ENCODE results near the gene MDC1.
A peak's percentile ranks its signal among the peaks of the same experiment; 100 is the strongest.
"Not testable (repeated sequence)": the region's sequence is repeated elsewhere in the genome, so short reads cannot be mapped to it uniquely, and the experiment has no call there.

The MDC1 gene

DNA sequence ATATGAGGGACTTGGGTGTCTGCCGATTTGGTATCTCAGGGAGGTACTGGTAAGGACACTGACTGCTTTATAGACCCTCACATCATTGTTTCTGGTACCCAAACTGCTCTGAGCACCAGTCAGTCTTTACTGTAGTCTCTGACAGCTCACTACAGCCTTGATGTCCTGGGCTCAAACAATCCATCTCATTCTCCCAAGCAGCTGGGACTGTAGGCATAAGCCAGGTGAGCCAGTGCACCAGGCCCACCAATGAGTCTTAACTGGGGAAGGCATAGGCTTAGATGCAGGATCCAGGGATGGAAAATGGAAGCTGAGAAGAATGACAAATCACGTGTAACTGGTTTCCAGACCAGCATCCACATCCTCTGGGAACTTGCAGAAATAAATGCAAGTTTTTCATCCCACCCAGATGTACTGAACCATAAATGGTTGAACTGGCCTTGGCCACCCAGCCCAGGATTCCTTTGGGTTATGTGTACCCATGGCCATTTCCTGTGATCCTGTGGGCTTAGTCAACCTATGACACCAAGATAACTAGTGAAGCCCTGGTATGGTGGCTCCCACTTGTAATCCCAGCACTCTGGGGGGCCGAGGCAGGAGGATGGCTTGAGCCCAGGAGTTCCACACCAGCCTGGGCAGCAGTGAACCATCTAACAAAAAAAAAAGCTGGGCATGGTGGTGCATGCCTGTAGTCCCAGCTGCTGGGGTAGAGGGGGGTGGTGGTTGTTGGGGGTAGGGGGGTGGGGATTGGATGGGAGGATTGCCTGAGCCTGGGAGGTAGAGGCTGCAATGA lies 8.8 kb upstream of the MDC1 start:
- H3K9ac ChIP-seq (ENCODE audit: low read length): no peak overlapping the region
- no peak overlapping the region for H3K4me2 ChIP-seq (ENCODE audit: low read length)
- no peak overlapping the region for H3K14ac ChIP-seq (ENCODE audit: low read length)
- H3K4me1 ChIP-seq (ENCODE audit: control insufficient read depth in 1 of 2, insufficient read depth in 2 of 2, low read length in 2 of 2): peaks cover 0 to 4% of the 10 kb centered on the region in 2 experiments
- H3K27me3 ChIP-seq (ENCODE audit: insufficient read depth, low read length): no peaks in the 10 kb centered on the region
- no peak overlapping the region for H4K91ac ChIP-seq (ENCODE audit: low read depth, low read length)
- H3K23ac ChIP-seq (ENCODE audit: low read length): no peak overlapping the region
- DNase-seq: no peak
- H3K4me3 ChIP-seq (ENCODE audit: low read depth, low read length): no peak overlapping the region
- no peak overlapping the region for H3K18ac ChIP-seq (ENCODE audit: low read length)
- peaks cover 43 to 59% of the 10 kb centered on the region in 2 experiments for H3K36me3 ChIP-seq (ENCODE audit: control insufficient read depth in 1 of 2, insufficient read depth in 2 of 2, low read length in 2 of 2)
- no peak overlapping the region for H2BK5ac ChIP-seq (ENCODE audit: low read depth, low read length, poor library complexity)
- H2BK120ac ChIP-seq (ENCODE audit: insufficient read depth, low read length, poor library complexity): no peak overlapping the region
- peaks cover 8% of the 10 kb centered on the region for H3K79me2 ChIP-seq (ENCODE audit: control insufficient read depth, insufficient read depth, low read length, poor library complexity)
- no peak overlapping the region for H2AFZ ChIP-seq (ENCODE audit: insufficient read depth, low read length, poor library complexity)
- WGBS (ENCODE audit: extremely low coverage, insufficient coverage, insufficient read length): no CpG with 5 or more reads among the region's 3 CpGs
- peaks cover 4% of the 10 kb centered on the region for H3K9me3 ChIP-seq (ENCODE audit: insufficient read depth, low read depth, low read length)
- no peak overlapping the region for H2BK12ac ChIP-seq (ENCODE audit: low read length)
- peaks cover 9% of the 10 kb centered on the region for H3K79me1 ChIP-seq (ENCODE audit: low read length)
- no peak overlapping the region for H3K27ac ChIP-seq (ENCODE audit: low read depth, low read length)
- no peak overlapping the region for H2AK5ac ChIP-seq (ENCODE audit: low read length)
- H4K12ac ChIP-seq (ENCODE audit: low read depth, low read length): no peak overlapping the region
- no peak overlapping the region for H4K8ac ChIP-seq (ENCODE audit: low read depth, low read length)
- no peak overlapping the region for H3K4ac ChIP-seq (ENCODE audit: low read depth, low read length)

DNA sequence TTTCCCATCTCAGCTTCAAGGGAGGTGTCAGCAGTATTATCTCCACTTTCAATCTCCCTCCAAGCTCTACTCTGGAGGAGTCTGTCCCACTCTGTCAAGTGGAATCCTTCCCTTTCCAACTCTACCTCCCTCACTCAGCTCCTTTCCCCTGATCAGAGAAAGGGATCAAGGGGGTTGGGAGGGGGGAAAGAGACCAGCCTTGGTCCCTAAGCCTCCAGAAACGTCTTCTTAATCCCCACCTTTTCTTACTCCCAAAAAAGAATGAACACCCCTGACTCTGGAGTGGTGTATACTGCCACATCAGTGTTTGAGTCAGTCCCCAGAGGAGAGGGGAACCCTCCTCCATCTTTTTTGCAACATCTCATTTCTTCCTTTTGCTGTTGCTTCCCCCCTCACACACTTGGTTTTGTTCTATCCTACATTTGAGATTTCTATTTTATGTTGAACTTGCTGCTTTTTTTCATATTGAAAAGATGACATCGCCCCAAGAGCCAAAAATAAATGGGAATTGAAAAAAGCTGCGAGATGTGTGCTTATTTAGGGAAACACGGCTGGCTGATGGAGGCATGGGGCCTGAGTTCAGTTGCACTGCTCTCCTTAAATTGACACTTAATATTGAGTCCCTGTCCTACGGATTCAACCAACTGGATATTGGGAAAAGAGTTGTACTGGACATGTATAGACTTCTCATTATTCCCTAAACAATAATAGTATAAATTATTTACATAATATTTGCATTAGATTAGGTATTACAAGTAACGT lies 8.0 kb upstream of the MDC1 start:
- no CpG with 5 or more reads among the region's 6 CpGs for WGBS (ENCODE audit: extremely low coverage, insufficient coverage, insufficient read length)
- Histone ChIP-seq H3K4me2 (ENCODE audit: low read length) (peak overlapping the region; percentile 21), H2BK12ac (ENCODE audit: low read length) (no peak overlapping the region), H4K91ac (ENCODE audit: low read depth, low read length) (no peak overlapping the region), H3K27me3 (ENCODE audit: insufficient read depth, low read length) (no peaks in the 10 kb centered on the region), H3K4ac (ENCODE audit: low read depth, low read length) (no peak overlapping the region), H2AK5ac (ENCODE audit: low read length) (no peak overlapping the region), H3K79me1 (ENCODE audit: low read length) (peaks cover 15% of the 10 kb centered on the region), H2BK120ac (ENCODE audit: insufficient read depth, low read length, poor library complexity) (no peak overlapping the region), H3K9me3 (ENCODE audit: insufficient read depth, low read depth, low read length) (peaks cover 4% of the 10 kb centered on the region), H2BK5ac (ENCODE audit: low read depth, low read length, poor library complexity) (no peak overlapping the region), H3K79me2 (ENCODE audit: control insufficient read depth, insufficient read depth, low read length, poor library complexity) (peaks cover 14% of the 10 kb centered on the region), H3K14ac (ENCODE audit: low read length) (no peak overlapping the region), H3K23ac (ENCODE audit: low read length) (no peak overlapping the region), H2AFZ (ENCODE audit: insufficient read depth, low read length, poor library complexity) (no peak overlapping the region), H3K27ac (ENCODE audit: low read depth, low read length) (no peak overlapping the region), H3K4me3 (ENCODE audit: low read depth, low read length) (no peak overlapping the region), H4K12ac (ENCODE audit: low read depth, low read length) (no peak overlapping the region), H3K36me3 (ENCODE audit: control insufficient read depth in 1 of 2, insufficient read depth in 2 of 2, low read length in 2 of 2) (peaks cover 37 to 52% of the 10 kb centered on the region in 2 experiments), H4K8ac (ENCODE audit: low read depth, low read length) (no peak overlapping the region), H3K9ac (ENCODE audit: low read length) (no peak overlapping the region), H3K4me1 (ENCODE audit: control insufficient read depth in 1 of 2, insufficient read depth in 2 of 2, low read length in 2 of 2) (peaks cover 0 to 4% of the 10 kb centered on the region in 2 experiments), H3K18ac (ENCODE audit: low read length) (no peak overlapping the region)
- DNase-seq: no peak

DNA sequence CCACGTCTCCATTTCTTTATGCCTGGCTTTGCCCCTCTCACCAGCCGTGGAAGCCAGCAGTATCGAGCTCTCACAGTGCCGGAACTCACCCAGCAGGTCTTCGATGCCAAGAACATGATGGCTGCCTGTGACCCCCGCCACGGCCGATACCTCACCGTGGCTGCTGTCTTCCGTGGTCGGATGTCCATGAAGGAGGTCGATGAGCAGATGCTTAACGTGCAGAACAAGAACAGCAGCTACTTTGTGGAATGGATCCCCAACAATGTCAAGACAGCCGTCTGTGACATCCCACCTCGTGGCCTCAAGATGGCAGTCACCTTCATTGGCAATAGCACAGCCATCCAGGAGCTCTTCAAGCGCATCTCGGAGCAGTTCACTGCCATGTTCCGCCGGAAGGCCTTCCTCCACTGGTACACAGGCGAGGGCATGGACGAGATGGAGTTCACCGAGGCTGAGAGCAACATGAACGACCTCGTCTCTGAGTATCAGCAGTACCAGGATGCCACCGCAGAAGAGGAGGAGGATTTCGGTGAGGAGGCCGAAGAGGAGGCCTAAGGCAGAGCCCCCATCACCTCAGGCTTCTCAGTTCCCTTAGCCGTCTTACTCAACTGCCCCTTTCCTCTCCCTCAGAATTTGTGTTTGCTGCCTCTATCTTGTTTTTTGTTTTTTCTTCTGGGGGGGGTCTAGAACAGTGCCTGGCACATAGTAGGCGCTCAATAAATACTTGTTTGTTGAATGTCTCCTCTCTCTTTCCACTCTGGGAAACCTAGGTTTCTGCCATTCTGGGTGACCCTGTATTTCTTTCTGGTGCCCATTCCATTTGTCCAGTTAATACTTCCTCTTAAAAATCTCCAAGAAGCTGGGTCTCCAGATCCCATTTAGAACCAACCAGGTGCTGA lies 7.0 kb upstream of the MDC1 start:
- Histone ChIP-seq H3K4me3 (ENCODE audit: low read depth, low read length) (peak overlapping the region; percentile 39), H3K4ac (ENCODE audit: low read depth, low read length) (peak overlapping the region; percentile 8), H3K79me2 (ENCODE audit: control insufficient read depth, insufficient read depth, low read length, poor library complexity) (peaks cover 17% of the 10 kb centered on the region), H3K36me3 (ENCODE audit: control insufficient read depth in 1 of 2, insufficient read depth in 2 of 2, low read length in 2 of 2) (peaks cover 33 to 44% of the 10 kb centered on the region in 2 experiments), H3K79me1 (ENCODE audit: low read length) (peaks cover 20% of the 10 kb centered on the region)
- H3K23ac ChIP-seq (ENCODE audit: low read length); H3K27ac ChIP-seq (ENCODE audit: low read depth, low read length); H4K12ac ChIP-seq (ENCODE audit: low read depth, low read length); H3K9me3 ChIP-seq (ENCODE audit: insufficient read depth, low read depth, low read length); H3K9ac ChIP-seq (ENCODE audit: low read length); H4K8ac ChIP-seq (ENCODE audit: low read depth, low read length); H3K4me1 ChIP-seq (ENCODE audit: control insufficient read depth in 1 of 2, insufficient read depth in 2 of 2, low read length in 2 of 2); H3K14ac ChIP-seq (ENCODE audit: low read length); H3K27me3 ChIP-seq (ENCODE audit: insufficient read depth, low read length); H4K91ac ChIP-seq (ENCODE audit: low read depth, low read length); H2BK12ac ChIP-seq (ENCODE audit: low read length); H2AK5ac ChIP-seq (ENCODE audit: low read length); DNase-seq; H3K18ac ChIP-seq (ENCODE audit: low read length); H2BK5ac ChIP-seq (ENCODE audit: low read depth, low read length, poor library complexity); H3K4me2 ChIP-seq (ENCODE audit: low read length); H2AFZ ChIP-seq (ENCODE audit: insufficient read depth, low read length, poor library complexity); H2BK120ac ChIP-seq (ENCODE audit: insufficient read depth, low read length, poor library complexity): not testable (repeated sequence)
- no CpG with 5 or more reads among the region's 29 CpGs for WGBS (ENCODE audit: extremely low coverage, insufficient coverage, insufficient read length)

DNA sequence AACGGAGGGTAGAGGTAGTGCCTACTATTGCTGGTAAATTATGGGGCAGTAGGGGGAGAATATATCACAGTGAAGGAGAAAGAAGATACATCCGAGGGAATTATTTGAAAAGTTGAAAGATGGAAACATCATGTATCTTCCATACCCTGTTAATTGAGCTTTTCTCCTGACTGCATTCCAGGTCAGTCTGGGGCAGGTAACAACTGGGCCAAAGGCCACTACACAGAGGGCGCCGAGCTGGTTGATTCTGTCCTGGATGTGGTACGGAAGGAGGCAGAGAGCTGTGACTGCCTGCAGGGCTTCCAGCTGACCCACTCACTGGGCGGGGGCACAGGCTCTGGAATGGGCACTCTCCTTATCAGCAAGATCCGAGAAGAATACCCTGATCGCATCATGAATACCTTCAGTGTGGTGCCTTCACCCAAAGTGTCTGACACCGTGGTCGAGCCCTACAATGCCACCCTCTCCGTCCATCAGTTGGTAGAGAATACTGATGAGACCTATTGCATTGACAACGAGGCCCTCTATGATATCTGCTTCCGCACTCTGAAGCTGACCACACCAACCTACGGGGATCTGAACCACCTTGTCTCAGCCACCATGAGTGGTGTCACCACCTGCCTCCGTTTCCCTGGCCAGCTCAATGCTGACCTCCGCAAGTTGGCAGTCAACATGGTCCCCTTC lies 6.2 kb upstream of the MDC1 start:
- H4K8ac ChIP-seq (ENCODE audit: low read depth, low read length); DNase-seq; H3K27ac ChIP-seq (ENCODE audit: low read depth, low read length); H4K12ac ChIP-seq (ENCODE audit: low read depth, low read length); H2BK120ac ChIP-seq (ENCODE audit: insufficient read depth, low read length, poor library complexity); H3K23ac ChIP-seq (ENCODE audit: low read length); H3K4me1 ChIP-seq (ENCODE audit: control insufficient read depth in 1 of 2, insufficient read depth in 2 of 2, low read length in 2 of 2); H4K91ac ChIP-seq (ENCODE audit: low read depth, low read length); H2BK5ac ChIP-seq (ENCODE audit: low read depth, low read length, poor library complexity); H2BK12ac ChIP-seq (ENCODE audit: low read length); H2AK5ac ChIP-seq (ENCODE audit: low read length); H3K27me3 ChIP-seq (ENCODE audit: insufficient read depth, low read length); H2AFZ ChIP-seq (ENCODE audit: insufficient read depth, low read length, poor library complexity); H3K14ac ChIP-seq (ENCODE audit: low read length); H3K9me3 ChIP-seq (ENCODE audit: insufficient read depth, low read depth, low read length); H3K9ac ChIP-seq (ENCODE audit: low read length); H3K18ac ChIP-seq (ENCODE audit: low read length): not testable (repeated sequence)
- peak overlapping the region; percentile 60 for H3K4me2 ChIP-seq (ENCODE audit: low read length)
- peak overlapping the region; percentile 8 for H3K4ac ChIP-seq (ENCODE audit: low read depth, low read length)
- peaks cover 17% of the 10 kb centered on the region for H3K79me2 ChIP-seq (ENCODE audit: control insufficient read depth, insufficient read depth, low read length, poor library complexity)
- peaks cover 33 to 44% of the 10 kb centered on the region in 2 experiments for H3K36me3 ChIP-seq (ENCODE audit: control insufficient read depth in 1 of 2, insufficient read depth in 2 of 2, low read length in 2 of 2)
- no CpG with 5 or more reads among the region's 16 CpGs for WGBS (ENCODE audit: extremely low coverage, insufficient coverage, insufficient read length)
- H3K79me1 ChIP-seq (ENCODE audit: low read length): peaks cover 20% of the 10 kb centered on the region
- peak overlapping the region; percentile 39 for H3K4me3 ChIP-seq (ENCODE audit: low read depth, low read length)
